PC-9 (cell line): Measurements from ENCODE around the gene ATP2B2.

ENCODE experiments used
- CTCF ChIP-seq: fragments of 200-600 bp; sonication (generic); conservative IDR thresholded peaks from 2 replicates; pipeline ENCODE4 v1.6.1; 2017; ENCODE audit warnings: mixed run types, antibody characterized with exemption, mild to moderate bottlenecking, moderate library complexity
- EZH2 ChIP-seq: fragments of 200-600 bp; sonication (generic); IDR thresholded peaks from 2 replicates; pipeline ENCODE4 v1.8.0; 2017; ENCODE audit warnings: antibody characterized with exemption, low read depth

DNA sequence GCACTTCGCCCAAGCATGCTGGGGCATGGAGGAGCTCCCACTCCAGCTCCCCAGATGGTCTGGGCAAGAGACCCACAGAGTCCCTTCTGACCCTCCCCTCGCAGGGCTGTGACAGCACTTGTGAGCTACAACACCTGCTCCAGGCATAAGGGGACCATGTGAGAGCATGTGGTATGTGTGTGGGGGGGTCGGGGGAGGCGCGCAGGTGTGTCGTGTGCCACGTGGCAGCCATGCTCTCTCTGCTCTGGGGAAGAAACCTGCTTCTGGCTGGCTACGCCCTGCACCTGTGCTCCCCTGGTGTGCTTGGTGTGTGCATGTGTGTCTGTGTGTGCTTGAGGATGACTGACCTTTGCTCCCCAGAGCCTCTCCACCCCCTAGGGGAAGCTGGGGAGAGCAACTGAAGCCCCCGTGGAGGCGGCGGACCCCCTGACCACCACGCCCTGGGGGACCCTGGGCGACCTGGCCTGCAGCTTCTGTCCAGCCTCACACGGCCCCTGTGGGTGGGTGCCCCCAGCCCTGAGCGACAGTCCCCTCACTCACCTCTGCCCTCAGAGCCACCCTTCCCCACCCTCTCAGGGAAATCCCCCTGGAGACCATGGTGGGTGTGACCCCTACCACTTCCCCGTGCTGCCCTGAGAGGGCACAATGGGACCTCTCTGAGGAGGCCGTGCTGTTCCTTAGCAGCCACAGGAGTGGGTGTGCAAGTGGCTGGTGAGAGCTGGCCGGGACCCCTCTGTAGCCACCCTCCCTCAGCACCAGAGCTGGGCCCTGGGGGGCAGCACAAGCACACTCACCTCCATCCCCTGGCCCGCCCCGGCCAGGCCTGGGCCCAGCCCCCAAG is 167.8 kb downstream of the ATP2B2 start:
- TF ChIP-seq CTCF (no peak), EZH2 (no peak)
